Embryonic facial prominence (tissue), 1 donor: Measurements from ENCODE around the gene C15orf61.

Source experiments
- DNase-seq: peaks from one replicate; pipeline ENCODE4 v3.0.0-alpha.2; 2016; ENCODE audit errors: extremely low spot score

Gene C15orf61

GRCh38 chr15:67521029-67521782 is at the start of gene C15orf61:
C15orf61 (plus strand) TSS chr15:67521131; CDS start chr15:67521249, 118 bp downstream.
- DNase-seq: no peak

GRCh38 chr15:67472957-67473356 is 48.0 kb upstream of the C15orf61 start:
- no peak for DNase-seq

GRCh38 chr15:67474405-67475110 is 46.4 kb upstream of the C15orf61 start:
- no peak for DNase-seq

GRCh38 chr15:67479781-67480505 is 41.0 kb upstream of the C15orf61 start:
- DNase-seq: peak; percentile 29

GRCh38 chr15:67480741-67481140 is 40.2 kb upstream of the C15orf61 start:
- no peak for DNase-seq

GRCh38 chr15:67481680-67482079 is 39.3 kb upstream of the C15orf61 start:
- DNase-seq: no peak

GRCh38 chr15:67495585-67495984 is 25.3 kb upstream of the C15orf61 start:
- DNase-seq: no peak

- no peak for DNase-seq
These were observed 19.6 kb upstream of the C15orf61 start for GRCh38 chr15:67501177-67501835.

GRCh38 chr15:67501836-67502461 is 19.0 kb upstream of the C15orf61 start:
- no peak for DNase-seq

- DNase-seq: no peak
These were observed 16.9 kb upstream of the C15orf61 start for GRCh38 chr15:67504056-67504455.

GRCh38 chr15:67504796-67505195 is 16.1 kb upstream of the C15orf61 start:
- no peak for DNase-seq

- DNase-seq: no peak
These were observed 15.0 kb upstream of the C15orf61 start for GRCh38 chr15:67505675-67506572.

GRCh38 chr15:67506775-67507747 is 13.9 kb upstream of the C15orf61 start:
- no peak for DNase-seq

- DNase-seq: no peak
These were observed 12.5 kb upstream of the C15orf61 start for GRCh38 chr15:67508407-67508806.

GRCh38 chr15:67509918-67510317 is 11.0 kb upstream of the C15orf61 start:
- no peak for DNase-seq

GRCh38 chr15:67510597-67511190 is 10.2 kb upstream of the C15orf61 start:
- DNase-seq: no peak

GRCh38 chr15:67511606-67512005 is 9.3 kb upstream of the C15orf61 start:
- DNase-seq: no peak

GRCh38 chr15:67512140-67512539 is 8.8 kb upstream of the C15orf61 start:
- DNase-seq: no peak
